Trophoblast cell (in vitro differentiated cells and primary cell): Measurements from ENCODE around the gene CRCP.
A peak's percentile ranks its signal among the peaks of the same experiment; 100 is the strongest.
"Not testable (repeated sequence)": the region's sequence is repeated elsewhere in the genome, so short reads cannot be mapped to it uniquely, and the experiment has no call there.

Experiments used
- DNase-seq, 2 donors: peaks; one replicate each; pipeline ENCODE4 v3.0.0-alpha.2; 2016
- H2AFZ ChIP-seq: 2 replicates; pipeline ENCODE4 v1.6.1; 2013; ENCODE audit warnings: low read length, moderate library complexity, mild to moderate bottlenecking; ENCODE audit not compliant: insufficient read depth, poor library complexity
- H2AK5ac ChIP-seq: 2 replicates; pipeline ENCODE4 v1.6.1; 2013; ENCODE audit warnings: mild to moderate bottlenecking, low read length
- H2BK120ac ChIP-seq: 2 replicates; pipeline ENCODE4 v1.6.1; 2013; ENCODE audit warnings: low read length, mild to moderate bottlenecking, moderate library complexity; ENCODE audit not compliant: insufficient read depth, poor library complexity
- H2BK12ac ChIP-seq: 2 replicates; pipeline ENCODE4 v1.6.1; 2013; ENCODE audit warnings: mild to moderate bottlenecking, low read length, moderate library complexity
- H2BK5ac ChIP-seq: 2 replicates; pipeline ENCODE4 v1.6.1; 2013; ENCODE audit warnings: low read length, low read depth, moderate library complexity, mild to moderate bottlenecking; ENCODE audit not compliant: poor library complexity
- H3K14ac ChIP-seq: 2 replicates; pipeline ENCODE4 v1.6.1; 2013; ENCODE audit warnings: mild to moderate bottlenecking, low read length
- H3K18ac ChIP-seq: 2 replicates; pipeline ENCODE4 v1.6.1; 2013; ENCODE audit warnings: mild to moderate bottlenecking, low read length
- H3K23ac ChIP-seq: 2 replicates; pipeline ENCODE4 v1.6.1; 2013; ENCODE audit warnings: low read length
- H3K27ac ChIP-seq: 2 replicates; pipeline ENCODE4 v1.5.1; 2013; ENCODE audit warnings: low read depth, mild to moderate bottlenecking, inconsistent platforms, low read length, moderate library complexity
- H3K27me3 ChIP-seq: 2 replicates; pipeline ENCODE4 v1.6.1; 2013; ENCODE audit warnings: inconsistent platforms, mild to moderate bottlenecking, low read length, moderate library complexity; ENCODE audit not compliant: insufficient read depth
- H3K36me3 ChIP-seq, 2 experiments: 1 replicate in 1 of 2; 2 replicates in 1 of 2; pipeline ENCODE4 v1.6.1; 2013; ENCODE audit warnings: low read length in 2 of 2, mild to moderate bottlenecking in 2 of 2, moderate library complexity in 1 of 2; ENCODE audit not compliant: insufficient read depth in 2 of 2, control insufficient read depth in 1 of 2
- H3K4ac ChIP-seq: 2 replicates; pipeline ENCODE4 v1.6.1; 2013; ENCODE audit warnings: low read depth, mild to moderate bottlenecking, low read length, moderate library complexity
- H3K4me1 ChIP-seq, 2 experiments: 1 replicate in 1 of 2; 2 replicates in 1 of 2; pipeline ENCODE4 v1.6.1; 2013; ENCODE audit warnings: low read length in 2 of 2, mild to moderate bottlenecking in 2 of 2, moderate library complexity in 1 of 2; ENCODE audit not compliant: insufficient read depth in 2 of 2, control insufficient read depth in 1 of 2
- H3K4me2 ChIP-seq: 2 replicates; pipeline ENCODE4 v1.6.1; 2013; ENCODE audit warnings: inconsistent platforms, mild to moderate bottlenecking, low read length, moderate library complexity
- H3K4me3 ChIP-seq: 2 replicates; pipeline ENCODE4 v1.5.1; 2013; ENCODE audit warnings: mild to moderate bottlenecking, low read depth, low read length, inconsistent platforms
- H3K79me1 ChIP-seq: one replicate; pipeline ENCODE4 v1.6.1; 2013; ENCODE audit warnings: low read length
- H3K79me2 ChIP-seq: 2 replicates; pipeline ENCODE4 v1.6.1; 2013; ENCODE audit warnings: low read length, mild to moderate bottlenecking; ENCODE audit not compliant: control insufficient read depth, insufficient read depth, poor library complexity
- H3K9ac ChIP-seq: 2 replicates; pipeline ENCODE4 v1.6.1; 2013; ENCODE audit warnings: mild to moderate bottlenecking, low read length
- H3K9me3 ChIP-seq: 2 replicates; pipeline ENCODE4 v1.6.1; 2013; ENCODE audit warnings: low read depth, mild to moderate bottlenecking, control low read depth, inconsistent platforms, low read length; ENCODE audit not compliant: insufficient read depth
- H4K12ac ChIP-seq: 2 replicates; pipeline ENCODE4 v1.6.1; 2013; ENCODE audit warnings: low read depth, mild to moderate bottlenecking, low read length, moderate library complexity
- H4K8ac ChIP-seq: 2 replicates; pipeline ENCODE4 v1.6.1; 2013; ENCODE audit warnings: low read depth, mild to moderate bottlenecking, low read length, moderate library complexity
- H4K91ac ChIP-seq: one replicate; pipeline ENCODE4 v1.6.1; 2013; ENCODE audit warnings: low read depth, mild to moderate bottlenecking, low read length, moderate library complexity
- WGBS: extraction: QIAGEN DNeasy Blood & Tissue Kit; methylation state at CpG from one replicate; pipeline ENCODE4 v1.1.7; 2013; ENCODE audit warnings: missing lambda C conversion rate; ENCODE audit not compliant: insufficient read length, insufficient coverage; ENCODE audit errors: extremely low coverage; 5-methylcytosine and 5-hydroxymethylcytosine counted together

The CRCP gene

DNA sequence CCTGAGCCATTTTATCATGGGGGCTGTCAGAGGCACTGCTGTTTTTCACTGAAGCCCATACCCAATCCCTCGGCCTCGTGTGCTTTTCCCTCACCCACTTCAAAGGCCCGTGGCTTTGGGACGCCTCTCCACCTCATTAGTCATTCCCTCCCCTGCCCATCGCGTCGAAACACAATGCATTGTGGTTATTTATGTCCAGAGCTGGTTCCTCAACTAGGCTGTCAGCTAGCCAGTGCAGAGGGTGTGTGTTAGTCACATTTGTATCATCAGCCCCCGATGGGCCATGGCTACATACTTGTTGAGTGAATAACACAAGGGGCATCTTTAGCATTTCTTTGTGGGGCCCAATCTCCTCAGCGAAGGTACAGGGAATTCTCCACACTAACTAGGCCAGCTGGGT is 3.8 kb upstream of the CRCP start:
- Histone ChIP-seq H3K4me2 (no peak overlapping the region), H2BK5ac (no peak overlapping the region), H3K27ac (no peak overlapping the region), H3K23ac (no peak overlapping the region), H3K14ac (no peak overlapping the region), H3K4me3 (no peak overlapping the region), H3K4me1 (peaks cover 2 to 3% of the 10 kb centered on the region in 2 experiments), H3K36me3 (no peaks in the 10 kb centered on the region), H4K12ac (no peak overlapping the region), H3K79me2 (peaks cover 8% of the 10 kb centered on the region), H4K91ac (no peak overlapping the region), H4K8ac (no peak overlapping the region), H3K9me3 (no peaks in the 10 kb centered on the region), H3K18ac (no peak overlapping the region), H2BK12ac (no peak overlapping the region), H2AFZ (no peak overlapping the region), H3K9ac (no peak overlapping the region), H3K4ac (no peak overlapping the region), H2BK120ac (no peak overlapping the region), H2AK5ac (no peak overlapping the region), H3K79me1 (peaks cover 5% of the 10 kb centered on the region), H3K27me3 (no peaks in the 10 kb centered on the region)
- peak; percentile 49 to 58 for DNase-seq
- no CpG with 5 or more reads among the region's 9 CpGs for WGBS

DNA sequence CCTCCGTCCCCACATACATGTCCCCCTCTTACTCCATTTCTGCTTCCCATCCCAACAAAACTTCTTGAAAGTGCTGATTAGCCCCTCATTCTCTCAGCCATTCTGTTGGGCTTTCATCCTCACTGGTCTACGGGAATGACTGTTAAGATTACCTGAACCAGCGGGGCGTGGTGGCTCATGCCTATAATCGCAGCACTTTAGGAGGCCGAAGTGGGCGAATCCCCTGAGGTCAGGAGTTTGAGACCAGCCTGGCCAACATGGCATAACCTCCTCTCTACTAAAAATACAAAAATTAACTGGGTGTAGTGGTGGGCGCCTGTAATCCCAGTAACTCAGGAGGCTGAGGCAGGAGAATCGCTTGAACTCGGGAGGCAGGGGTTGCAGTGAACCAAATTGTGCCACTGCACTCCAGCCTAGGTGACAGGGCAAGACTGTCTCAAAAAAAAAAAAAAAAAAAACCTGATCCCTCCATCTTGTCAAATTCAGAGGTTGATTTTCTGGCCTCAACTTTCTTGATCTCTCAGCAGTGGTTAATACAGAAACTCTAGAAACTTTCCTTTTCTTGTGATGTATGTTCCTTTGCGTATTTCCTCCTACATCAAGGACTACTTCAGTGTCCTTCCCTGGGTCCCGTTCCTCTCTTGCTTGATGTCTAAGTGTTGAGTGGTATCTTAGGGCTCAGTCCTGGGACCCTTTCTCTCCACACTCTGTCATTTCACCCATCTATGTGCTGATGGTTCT is 2.2 kb downstream of the CRCP start:
- not testable (repeated sequence) for H3K9me3 ChIP-seq, H3K27me3 ChIP-seq, H3K9ac ChIP-seq, H3K4me1 ChIP-seq, DNase-seq, H3K23ac ChIP-seq, H2AFZ ChIP-seq, H3K18ac ChIP-seq, H3K27ac ChIP-seq, H2BK12ac ChIP-seq, H3K4me3 ChIP-seq, H3K79me1 ChIP-seq, H2BK5ac ChIP-seq, H2BK120ac ChIP-seq, H3K36me3 ChIP-seq, H4K12ac ChIP-seq, H3K4me2 ChIP-seq, H4K91ac ChIP-seq, H3K79me2 ChIP-seq, H3K14ac ChIP-seq, H2AK5ac ChIP-seq, H4K8ac ChIP-seq
- no CpG with 5 or more reads among the region's 12 CpGs for WGBS
- H3K4ac ChIP-seq, result peak overlapping the region; percentile 67

GRCh38 chr7:66118603-66119002 is 4.0 kb downstream of the CRCP start:
- Histone ChIP-seq H4K8ac (no peak overlapping the region), H2BK12ac (no peak overlapping the region), H3K18ac (no peak overlapping the region), H3K9me3 (no peaks in the 10 kb centered on the region), H2BK5ac (no peak overlapping the region), H3K4me3 (no peak overlapping the region), H2AK5ac (no peak overlapping the region), H3K79me2 (peaks cover 10% of the 10 kb centered on the region), H3K79me1 (peaks cover 5% of the 10 kb centered on the region), H2BK120ac (no peak overlapping the region), H4K12ac (no peak overlapping the region), H3K9ac (no peak overlapping the region), H2AFZ (no peak overlapping the region), H3K27ac (no peak overlapping the region), H4K91ac (no peak overlapping the region), H3K4ac (no peak overlapping the region), H3K27me3 (no peaks in the 10 kb centered on the region), H3K4me2 (no peak overlapping the region), H3K36me3 (no peaks in the 10 kb centered on the region), H3K4me1 (peaks cover 0 to 3% of the 10 kb centered on the region in 2 experiments), H3K23ac (no peak overlapping the region), H3K14ac (no peak overlapping the region)
- no CpG with 5 or more reads among the region's 3 CpGs for WGBS
- peak in 1 of 2 donors; percentile 39 for DNase-seq

- Histone ChIP-seq H2AFZ (no peak overlapping the region), H2BK12ac (no peak overlapping the region), H3K9me3 (no peaks in the 10 kb centered on the region), H3K23ac (no peak overlapping the region), H3K27ac (no peak overlapping the region), H2AK5ac (no peak overlapping the region), H3K14ac (no peak overlapping the region), H3K4me1 (no peaks in the 10 kb centered on the region), H4K91ac (no peak overlapping the region), H4K8ac (no peak overlapping the region), H3K4me3 (no peak overlapping the region), H3K79me1 (peaks cover 5% of the 10 kb centered on the region), H3K27me3 (no peaks in the 10 kb centered on the region), H3K79me2 (peaks cover 10% of the 10 kb centered on the region), H3K9ac (no peak overlapping the region), H2BK5ac (no peak overlapping the region), H3K36me3 (no peaks in the 10 kb centered on the region), H2BK120ac (no peak overlapping the region), H3K18ac (no peak overlapping the region), H3K4me2 (no peak overlapping the region), H3K4ac (peak overlapping the region; percentile 4), H4K12ac (no peak overlapping the region)
- no peak for DNase-seq
- no CpG with 5 or more reads among the region's 4 CpGs for WGBS
These were observed 4.7 kb downstream of the CRCP start for GRCh38 chr7:66119245-66119850.
